ENCODE measurements around the gene ELK4. TPM values are rescaled to one million over a fixed set of nuclear protein-coding genes. Genes with fewer than 3 reads are reported as not detected.

ELK4 gene
- total and polyA plus RNA-seq, 7 donors, result 2.4 to 21.0 (median 18.6) TPM

- H3K4me1 ChIP-seq, result peaks cover 0 to 17% (median 12%) of the 10 kb centered on the region in 4 donors
- WGBS, 2 donors, result 92 to 93% methylated on average over 4 of the region's 4 CpGs
- DNase-seq, result no peak
- no peak overlapping the region for H3K4me3 ChIP-seq
- intact Hi-C loops (cut with DNase I), result no loop called here
- no peak for TF ChIP-seq POLR2AphosphoS5 (IDR thresholded peaks at IDR 0.05)
- no peak for TF ChIP-seq CTCF (IDR thresholded peaks at IDR 0.05)
- no peak for TF ChIP-seq EP300 (IDR thresholded peaks at IDR 0.05)
- no peak for TF ChIP-seq POLR2A (IDR thresholded peaks at IDR 0.05)
- no peak overlapping the region for H3K27ac ChIP-seq
- no peaks in the 10 kb centered on the region for H3K9me3 ChIP-seq
- H3K27me3 ChIP-seq, result peaks cover 0 to 10% (median 0%) of the 10 kb centered on the region in 3 donors
- H3K36me3 ChIP-seq, result no peaks in the 10 kb centered on the region
Observed at GRCh38 chr1:205675247-205675646, 43.4 kb upstream of the ELK4 start.

GRCh38 chr1:205672970-205673369 lies 41.2 kb upstream of the ELK4 start:
- H3K9me3 ChIP-seq, result no peaks in the 10 kb centered on the region
- peaks cover 0 to 26% (median 4%) of the 10 kb centered on the region in 3 donors for H3K27me3 ChIP-seq
- WGBS, 2 donors, result 50 to 71% methylated on average over 4 of the region's 4 CpGs
- no peaks in the 10 kb centered on the region for H3K4me1 ChIP-seq
- no peak overlapping the region for H3K4me3 ChIP-seq
- TF ChIP-seq POLR2AphosphoS5 (IDR thresholded peaks at IDR 0.05), result no peak
- no peak for TF ChIP-seq EP300 (IDR thresholded peaks at IDR 0.05)
- no peak for TF ChIP-seq CTCF (IDR thresholded peaks at IDR 0.05)
- TF ChIP-seq POLR2A (IDR thresholded peaks at IDR 0.05), result no peak
- intact Hi-C loops (cut with DNase I), result no loop called here
- no peaks in the 10 kb centered on the region for H3K36me3 ChIP-seq
- no peak overlapping the region for H3K27ac ChIP-seq
- no peak for DNase-seq

GRCh38 chr1:205672395-205672889 lies 40.6 kb upstream of the ELK4 start:
- 76 to 83% methylated on average over 11 of the region's 11 CpGs for WGBS, 2 donors
- intact Hi-C loops (cut with DNase I), result no loop called here

GRCh38 chr1:205670611-205671430 lies 39.0 kb upstream of the ELK4 start:
- no peak for DNase-seq
- H3K9me3 ChIP-seq, result no peaks in the 10 kb centered on the region

More at GRCh38 chr1:205672395-205672889, 40.6 kb upstream of the ELK4 start:
- Histone ChIP-seq H3K27me3 (peaks cover 0 to 26% (median 4%) of the 10 kb centered on the region in 3 donors), H3K36me3 (no peaks in the 10 kb centered on the region), H3K27ac (no peak overlapping the region), H3K4me3 (no peak overlapping the region), H3K9me3 (no peaks in the 10 kb centered on the region), H3K4me1 (no peaks in the 10 kb centered on the region)
- no peak for TF ChIP-seq CTCF (IDR thresholded peaks at IDR 0.05)
- no peak for TF ChIP-seq EP300 (IDR thresholded peaks at IDR 0.05)
- no peak for TF ChIP-seq POLR2AphosphoS5 (IDR thresholded peaks at IDR 0.05)
- DNase-seq, result no peak

GRCh38 chr1:205670150-205670446 lies 38.3 kb upstream of the ELK4 start:
- Histone ChIP-seq H3K36me3 (no peaks in the 10 kb centered on the region), H3K27me3 (peaks cover 0 to 26% (median 4%) of the 10 kb centered on the region in 3 donors), H3K9me3 (no peaks in the 10 kb centered on the region), H3K4me1 (no peaks in the 10 kb centered on the region), H3K4me3 (no peak overlapping the region), H3K27ac (no peak overlapping the region)
- no peak for TF ChIP-seq CTCF (IDR thresholded peaks at IDR 0.05)
- TF ChIP-seq POLR2A (IDR thresholded peaks at IDR 0.05), result no peak
- TF ChIP-seq POLR2AphosphoS5 (IDR thresholded peaks at IDR 0.05), result no peak
- TF ChIP-seq EP300 (IDR thresholded peaks at IDR 0.05), result no peak
- intact Hi-C loops (cut with DNase I), result no loop called here
- no peak for DNase-seq
- 80 to 87% methylated on average over 5 of the region's 5 CpGs for WGBS, 2 donors

More at GRCh38 chr1:205670611-205671430, 39.0 kb upstream of the ELK4 start:
- Histone ChIP-seq H3K27ac (no peak overlapping the region), H3K4me1 (no peaks in the 10 kb centered on the region), H3K27me3 (peaks cover 0 to 26% (median 4%) of the 10 kb centered on the region in 3 donors), H3K4me3 (no peak overlapping the region), H3K36me3 (no peaks in the 10 kb centered on the region)
- TF ChIP-seq POLR2AphosphoS5 (IDR thresholded peaks at IDR 0.05), result no peak
- intact Hi-C loops (cut with DNase I), result no loop called here
- 85 to 89% methylated on average over 13 of the region's 13 CpGs for WGBS, 2 donors

All from sigmoid colon (tissue), 7 donors.